IPS DF 19.7 (cell line): ENCODE measurements around the gene LCN2.
"Not testable (repeated sequence)": the region's sequence is repeated elsewhere in the genome, so short reads cannot be mapped to it uniquely, and the experiment has no call there.

Source experiments
- DNase-seq: peaks from one replicate; pipeline ENCODE4 v3.0.0-alpha.2; 2013; ENCODE audit warnings: low read depth, low spot score

Gene LCN2

GRCh38 chr9:128149001-128149701 lies at the start of gene LCN2:
TSS of gene LCN2 (plus strand) at chr9:128149453. CDS start at chr9:128149526, 73 bp downstream.
- DNase-seq: no peak

GRCh38 chr9:128099932-128100491 lies 49.2 kb upstream of the LCN2 start:
- DNase-seq: no peak

- no peak for DNase-seq
Measured at GRCh38 chr9:128100581-128100980, 48.7 kb upstream of the LCN2 start.

GRCh38 chr9:128101231-128101661 lies 48.0 kb upstream of the LCN2 start:
- no peak for DNase-seq

- no peak for DNase-seq
Measured at GRCh38 chr9:128101690-128102089, 47.6 kb upstream of the LCN2 start.

GRCh38 chr9:128102196-128102595 lies 47.1 kb upstream of the LCN2 start:
- no peak for DNase-seq

GRCh38 chr9:128102861-128103588 lies 46.2 kb upstream of the LCN2 start:
- DNase-seq: no peak

GRCh38 chr9:128103589-128103962 lies 45.7 kb upstream of the LCN2 start:
- DNase-seq: no peak

GRCh38 chr9:128104171-128104618 lies 45.1 kb upstream of the LCN2 start:
- DNase-seq: no peak

GRCh38 chr9:128105538-128106175 lies 43.6 kb upstream of the LCN2 start:
- DNase-seq: no peak

GRCh38 chr9:128106181-128106939 lies 42.9 kb upstream of the LCN2 start:
- DNase-seq: no peak

GRCh38 chr9:128106940-128107467 lies 42.2 kb upstream of the LCN2 start:
- no peak for DNase-seq

- no peak for DNase-seq
Measured at GRCh38 chr9:128107468-128108268, 41.6 kb upstream of the LCN2 start.

- no peak for DNase-seq
Measured at GRCh38 chr9:128108269-128109049, 40.8 kb upstream of the LCN2 start.

GRCh38 chr9:128109050-128109709 lies 40.1 kb upstream of the LCN2 start:
- DNase-seq: no peak

- DNase-seq: not testable (repeated sequence)
Measured at GRCh38 chr9:128111726-128112125, 37.5 kb upstream of the LCN2 start.

- DNase-seq: no peak
Measured at GRCh38 chr9:128113526-128114325, 35.5 kb upstream of the LCN2 start.
